ENCODE results near the gene BRPF3. TPM values are rescaled to one million over a fixed set of nuclear protein-coding genes. Genes with fewer than 3 reads are reported as not detected.

Gene BRPF3
- total RNA-seq, 1 donor from 2014 or later, result 37.6 TPM

GRCh38 chr6:36227379-36228228 is 31.1 kb downstream of the BRPF3 start:
- TF ChIP-seq CTCF (IDR thresholded peaks at IDR 0.05; ENCODE audit: unreplicated experiment), result no peak
- H3K27ac Mint-ChIP-seq (ENCODE audit: unreplicated experiment), result no peak overlapping the region
- peaks cover 7% of the 10 kb centered on the region for H3K27me3 Mint-ChIP-seq (ENCODE audit: unreplicated experiment)
- H3K9me3 Mint-ChIP-seq (ENCODE audit: unreplicated experiment), result no peaks in the 10 kb centered on the region
- H3K36me3 Mint-ChIP-seq (ENCODE audit: low read depth, unreplicated experiment), result peaks cover 41% of the 10 kb centered on the region
- no peak overlapping the region for H3K4me3 Mint-ChIP-seq (ENCODE audit: unreplicated experiment)
- no peak for DNase-seq (ENCODE audit: low spot score)
- H3K4me1 Mint-ChIP-seq (ENCODE audit: unreplicated experiment), result peaks cover 20% of the 10 kb centered on the region

DNA sequence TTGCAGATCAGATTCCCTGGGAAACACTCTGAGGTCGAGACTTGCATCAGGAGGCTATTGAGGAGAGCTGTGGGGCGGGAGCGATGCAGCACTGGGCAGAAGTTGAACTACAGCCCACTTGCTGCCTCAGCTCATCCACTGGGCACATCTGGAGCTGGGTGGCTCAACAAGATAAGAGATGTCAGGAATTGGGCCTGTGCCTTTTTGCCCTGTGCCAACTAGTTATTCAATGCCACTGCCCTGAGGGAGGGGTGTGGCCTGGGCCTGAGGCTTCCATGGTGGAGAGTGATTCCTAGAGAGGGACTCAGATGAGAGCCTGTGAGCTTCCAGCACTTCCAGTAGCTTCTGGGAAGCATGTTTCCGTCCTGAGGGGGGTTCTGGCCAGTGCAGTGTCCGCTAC is 32.7 kb downstream of the BRPF3 start:
- Mint-ChIP-seq H3K4me1 (ENCODE audit: unreplicated experiment) (peaks cover 20% of the 10 kb centered on the region), H3K4me3 (ENCODE audit: unreplicated experiment) (no peak overlapping the region), H3K27ac (ENCODE audit: unreplicated experiment) (no peak overlapping the region), H3K36me3 (ENCODE audit: low read depth, unreplicated experiment) (peaks cover 34% of the 10 kb centered on the region), H3K9me3 (ENCODE audit: unreplicated experiment) (no peaks in the 10 kb centered on the region), H3K27me3 (ENCODE audit: unreplicated experiment) (peaks cover 6% of the 10 kb centered on the region)
- TF ChIP-seq CTCF (IDR thresholded peaks at IDR 0.05; ENCODE audit: unreplicated experiment), result no peak
- DNase-seq (ENCODE audit: low spot score), result no peak

- Mint-ChIP-seq H3K27ac (ENCODE audit: unreplicated experiment) (no peak overlapping the region), H3K27me3 (ENCODE audit: unreplicated experiment) (peaks cover 4% of the 10 kb centered on the region), H3K36me3 (ENCODE audit: low read depth, unreplicated experiment) (peaks cover 32% of the 10 kb centered on the region), H3K9me3 (ENCODE audit: unreplicated experiment) (no peaks in the 10 kb centered on the region), H3K4me1 (ENCODE audit: unreplicated experiment) (peaks cover 20% of the 10 kb centered on the region), H3K4me3 (ENCODE audit: unreplicated experiment) (no peak overlapping the region)
- no peak for TF ChIP-seq CTCF (IDR thresholded peaks at IDR 0.05; ENCODE audit: unreplicated experiment)
- no peak for DNase-seq (ENCODE audit: low spot score)
Measured at GRCh38 chr6:36230371-36230770, 33.8 kb downstream of the BRPF3 start.

GRCh38 chr6:36232172-36232571 is 35.6 kb downstream of the BRPF3 start:
- Mint-ChIP-seq H3K9me3 (ENCODE audit: unreplicated experiment) (no peaks in the 10 kb centered on the region), H3K4me3 (ENCODE audit: unreplicated experiment) (no peak overlapping the region), H3K27me3 (ENCODE audit: unreplicated experiment) (peaks cover 7% of the 10 kb centered on the region), H3K4me1 (ENCODE audit: unreplicated experiment) (peaks cover 17% of the 10 kb centered on the region), H3K27ac (ENCODE audit: unreplicated experiment) (no peak overlapping the region), H3K36me3 (ENCODE audit: low read depth, unreplicated experiment) (peaks cover 34% of the 10 kb centered on the region)
- no peak for DNase-seq (ENCODE audit: low spot score)
- no peak for TF ChIP-seq CTCF (IDR thresholded peaks at IDR 0.05; ENCODE audit: unreplicated experiment)

- Mint-ChIP-seq H3K4me3 (ENCODE audit: unreplicated experiment) (no peak overlapping the region), H3K36me3 (ENCODE audit: low read depth, unreplicated experiment) (peaks cover 25% of the 10 kb centered on the region), H3K9me3 (ENCODE audit: unreplicated experiment) (no peaks in the 10 kb centered on the region), H3K4me1 (ENCODE audit: unreplicated experiment) (peaks cover 8% of the 10 kb centered on the region), H3K27me3 (ENCODE audit: unreplicated experiment) (peaks cover 4% of the 10 kb centered on the region), H3K27ac (ENCODE audit: unreplicated experiment) (no peak overlapping the region)
- TF ChIP-seq CTCF (IDR thresholded peaks at IDR 0.05; ENCODE audit: unreplicated experiment), result no peak
- DNase-seq (ENCODE audit: low spot score), result no peak
Measured at GRCh38 chr6:36235309-36235708, 38.8 kb downstream of the BRPF3 start.

Data from endothelial cell (in vitro differentiated cells).